GM23338 (cell line): ENCODE data around the gene SCAPER. TPM values are rescaled to one million over a fixed set of nuclear protein-coding genes. Genes with fewer than 3 reads are reported as not detected.
A peak's percentile ranks its signal among the peaks of the same experiment; 100 is the strongest.

Experiments
- ATAC-seq: fragments of 200-7000 bp; cut with Tn5 transposase; 3 replicates; pipeline ENCODE4 v1.9.1; 2020
- DNase-seq: peaks from one replicate; pipeline ENCODE4 v3.0.0-alpha.2; 2015; ENCODE audit warnings: low spot score
- H2AFZ ChIP-seq: fragments of 200-600 bp; sonication (generic); 2 replicates; pipeline ENCODE4 v1.8.0; 2016; ENCODE audit warnings: antibody characterized with exemption, mild to moderate bottlenecking, moderate library complexity
- H3F3A ChIP-seq: fragments of 200-600 bp; sonication (generic); replicated peaks from 2 replicates; pipeline ENCODE4 v1.8.0; 2017; ENCODE audit warnings: antibody characterized with exemption, mixed run types, low read depth
- H3K27ac ChIP-seq: fragments of 200-600 bp; sonication (generic); 2 replicates; pipeline ENCODE4 v1.6.1; 2016; ENCODE audit warnings: low read depth
- H3K27me3 ChIP-seq: fragments of 200-600 bp; sonication (generic); 2 replicates; pipeline ENCODE4 v1.8.0; 2016; ENCODE audit warnings: mild to moderate bottlenecking, mixed run types, moderate library complexity; ENCODE audit not compliant: insufficient read depth
- H3K36me3 ChIP-seq: fragments of 200-600 bp; sonication (generic); 2 replicates; pipeline ENCODE4 v1.8.0; 2016; ENCODE audit warnings: mild to moderate bottlenecking; ENCODE audit not compliant: insufficient read depth
- H3K4me1 ChIP-seq: fragments of 200-600 bp; sonication (generic); 2 replicates; pipeline ENCODE4 v1.8.0; 2016; ENCODE audit warnings: mild to moderate bottlenecking, moderate library complexity; ENCODE audit not compliant: insufficient read depth
- H3K4me2 ChIP-seq: fragments of 200-600 bp; sonication (generic); 2 replicates; pipeline ENCODE4 v1.7.1; 2017; ENCODE audit warnings: mixed run types
- H3K4me3 ChIP-seq: fragments of 200-600 bp; sonication (generic); 2 replicates; pipeline ENCODE4 v1.6.1; 2016; ENCODE audit warnings: mixed run types
- H3K79me2 ChIP-seq: fragments of 200-600 bp; sonication (generic); replicated peaks from 2 replicates; pipeline ENCODE4 v1.8.0; 2017; ENCODE audit warnings: mild to moderate bottlenecking; ENCODE audit not compliant: insufficient read depth
- H3K9me2 ChIP-seq: fragments of 200-600 bp; sonication (generic); 2 replicates; pipeline ENCODE4 v1.8.0; 2017; ENCODE audit not compliant: insufficient read depth
- H4K20me1 ChIP-seq: fragments of 200-600 bp; sonication (generic); replicated peaks from 2 replicates; pipeline ENCODE4 v1.8.0; 2017; ENCODE audit warnings: mild to moderate bottlenecking; ENCODE audit not compliant: insufficient read depth
- H3K27ac Mint-ChIP-seq: 2 replicates; pipeline ENCODE4 v1.8.0; 2020; ENCODE audit warnings: inconsistent platforms, mild to moderate bottlenecking, moderate library complexity, mixed read lengths
- H3K27me3 Mint-ChIP-seq: 3 replicates; pipeline ENCODE4 v1.8.0; 2022; ENCODE audit warnings: low read depth, mild to moderate bottlenecking, moderate library complexity, mixed read lengths, inconsistent platforms; ENCODE audit not compliant: insufficient read depth, poor library complexity
- H3K36me3 Mint-ChIP-seq: 3 replicates; pipeline ENCODE4 v1.8.0; 2021; ENCODE audit warnings: low read depth, mild to moderate bottlenecking, inconsistent platforms, moderate library complexity, mixed read lengths
- H3K4me1 Mint-ChIP-seq: 3 replicates; pipeline ENCODE4 v1.8.0; 2020; ENCODE audit warnings: mild to moderate bottlenecking, inconsistent platforms, mixed read lengths
- H3K4me3 Mint-ChIP-seq: 3 replicates; pipeline ENCODE4 v1.8.0; 2021; ENCODE audit warnings: moderate library complexity, mild to moderate bottlenecking, inconsistent platforms, mixed read lengths
- H3K9me3 Mint-ChIP-seq: 3 replicates; pipeline ENCODE4 v1.8.0; 2020; ENCODE audit warnings: moderate library complexity, mild to moderate bottlenecking, inconsistent platforms, mixed read lengths
- CREB1 ChIP-seq: fragments of 250-450 bp; sonication (Bioruptor Pico); IDR thresholded peaks from 2 replicates; pipeline ENCODE4 v1.5.0; 2020; ENCODE audit warnings: low read depth, mild to moderate bottlenecking, moderate library complexity
- EZH2 ChIP-seq: fragments of 200-600 bp; sonication (generic); IDR thresholded peaks from one replicate; pipeline ENCODE4 v1.8.0; 2017; ENCODE audit warnings: antibody characterized with exemption, mild to moderate bottlenecking, low read depth; ENCODE audit not compliant: unreplicated experiment
- EZH2phosphoT487 ChIP-seq: fragments of 200-600 bp; sonication (generic); IDR thresholded peaks from one replicate; pipeline ENCODE4 v1.8.1; 2018; ENCODE audit warnings: antibody characterized with exemption; ENCODE audit not compliant: unreplicated experiment
- JUNB ChIP-seq: IDR thresholded peaks from one replicate; pipeline ENCODE4 v1.6.1; 2016; ENCODE audit warnings: antibody characterized with exemption; ENCODE audit not compliant: unreplicated experiment
- NANOG ChIP-seq: IDR thresholded peaks from 2 replicates; pipeline ENCODE4 v1.6.1; 2016; ENCODE audit warnings: antibody characterized with exemption, borderline replicate concordance
- POLR2AphosphoS5 ChIP-seq: IDR thresholded peaks from 2 replicates; pipeline ENCODE4 v1.6.1; 2016; ENCODE audit warnings: antibody characterized with exemption, low read depth
- STAT1 ChIP-seq: IDR thresholded peaks from one replicate; pipeline ENCODE4 v1.6.1; 2016; ENCODE audit warnings: antibody characterized with exemption; ENCODE audit not compliant: unreplicated experiment
- ZNF114 ChIP-seq: fragments of 250-450 bp; sonication (Bioruptor Pico); IDR thresholded peaks from 2 replicates; pipeline ENCODE4 v1.5.0; 2020; ENCODE audit warnings: mild to moderate bottlenecking, moderate library complexity
- ZNF331 ChIP-seq: fragments of 250-450 bp; sonication (Bioruptor Pico); IDR thresholded peaks from 2 replicates; pipeline ENCODE4 v1.5.0; 2020; ENCODE audit warnings: low read depth, mild to moderate bottlenecking, moderate library complexity
- polyA plus RNA-seq: library from polyadenylated mRNA; unstranded; fragments of >200 nt; fragmentation: Nextera tagmentation; extraction: Ambion mirVana; gene quantifications from 2 replicates; pipeline ENCODE4 v1.2.1, GENCODE V29; 2016
- total RNA-seq: library from RNA; depleted of rRNA; stranded (reverse); fragments of >200 nt; shearing (Covaris generic); gene quantifications from 2 replicates; pipeline ENCODE4 v1.2.3, GENCODE V29; 2014
- TF ChIP-seq, protein P1 (sequence below): IDR thresholded peaks from one replicate; pipeline ENCODE4 v1.6.1; 2018; ENCODE audit warnings: antibody characterized with exemption; ENCODE audit not compliant: unreplicated experiment
- TF ChIP-seq, protein P2 (sequence below): IDR thresholded peaks from 2 replicates; pipeline ENCODE4 v1.6.1; 2016; ENCODE audit warnings: antibody characterized with exemption
- TF ChIP-seq, protein P3 (sequence below), 2 experiments: fragments of 200-600 bp in 1 of 2; sonication (generic) in 1 of 2; conservative IDR thresholded peaks; 2 replicates each; pipeline versions ENCODE4 v1.5.1 to v1.6.1; 2016 to 2017; ENCODE audit warnings: antibody characterized with exemption in 2 of 2, low read depth in 2 of 2, mild to moderate bottlenecking in 2 of 2, moderate library complexity in 1 of 2
- TF ChIP-seq, protein P4 (sequence below): fragments of 250-450 bp; sonication (Bioruptor Pico); IDR thresholded peaks from 2 replicates; pipeline ENCODE4 v1.5.0; 2020; ENCODE audit warnings: mild to moderate bottlenecking, moderate library complexity

SCAPER gene
- total and polyA plus RNA-seq, 2 experiments from 2014 or later: 9.1 to 17.6 TPM

DNA sequence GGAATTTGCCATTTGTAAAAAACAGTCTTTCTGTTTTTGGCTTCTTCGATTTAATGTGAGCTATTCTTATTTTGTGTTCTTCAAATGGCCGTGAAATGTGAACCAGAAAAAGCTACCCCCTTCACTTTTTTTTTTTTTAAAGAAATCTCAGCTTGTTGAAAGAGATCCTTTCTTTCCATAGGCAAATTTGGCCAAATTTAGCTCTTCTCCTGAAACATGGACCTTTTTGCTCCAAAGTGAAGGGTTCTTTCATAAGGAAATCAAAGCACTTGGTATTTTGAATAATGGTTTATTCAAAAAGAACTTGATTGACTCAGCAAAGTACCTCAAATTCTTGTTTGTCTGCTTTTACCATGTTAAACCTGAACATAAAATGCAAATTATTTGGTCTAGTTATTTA is 36.5 kb upstream of the SCAPER start:
- no peaks in the 10 kb centered on the region for H3K27me3 ChIP-seq
- peaks cover 27% of the 10 kb centered on the region for H3K79me2 ChIP-seq
- DNase-seq (no peak), ATAC-seq (no peak)
- Mint-ChIP-seq H3K36me3 (peaks cover 65% of the 10 kb centered on the region), H3K4me1 (peaks cover 14% of the 10 kb centered on the region; the same call in 2 of the 3 replicates), H3K4me3 (no peak overlapping the region), H3K27ac (peak overlapping the region; percentile 61; the same call in 1 of the 2 replicates), H3K9me3 (no peaks in the 10 kb centered on the region), H3K27me3 (no peaks in the 10 kb centered on the region)
- TF ChIP-seq POLR2AphosphoS5: no peak
- TF ChIP-seq ZNF114 (CRISPR knock-in tag): no peak
- no peak for TF ChIP-seq EZH2
- TF ChIP-seq, protein P1, sequence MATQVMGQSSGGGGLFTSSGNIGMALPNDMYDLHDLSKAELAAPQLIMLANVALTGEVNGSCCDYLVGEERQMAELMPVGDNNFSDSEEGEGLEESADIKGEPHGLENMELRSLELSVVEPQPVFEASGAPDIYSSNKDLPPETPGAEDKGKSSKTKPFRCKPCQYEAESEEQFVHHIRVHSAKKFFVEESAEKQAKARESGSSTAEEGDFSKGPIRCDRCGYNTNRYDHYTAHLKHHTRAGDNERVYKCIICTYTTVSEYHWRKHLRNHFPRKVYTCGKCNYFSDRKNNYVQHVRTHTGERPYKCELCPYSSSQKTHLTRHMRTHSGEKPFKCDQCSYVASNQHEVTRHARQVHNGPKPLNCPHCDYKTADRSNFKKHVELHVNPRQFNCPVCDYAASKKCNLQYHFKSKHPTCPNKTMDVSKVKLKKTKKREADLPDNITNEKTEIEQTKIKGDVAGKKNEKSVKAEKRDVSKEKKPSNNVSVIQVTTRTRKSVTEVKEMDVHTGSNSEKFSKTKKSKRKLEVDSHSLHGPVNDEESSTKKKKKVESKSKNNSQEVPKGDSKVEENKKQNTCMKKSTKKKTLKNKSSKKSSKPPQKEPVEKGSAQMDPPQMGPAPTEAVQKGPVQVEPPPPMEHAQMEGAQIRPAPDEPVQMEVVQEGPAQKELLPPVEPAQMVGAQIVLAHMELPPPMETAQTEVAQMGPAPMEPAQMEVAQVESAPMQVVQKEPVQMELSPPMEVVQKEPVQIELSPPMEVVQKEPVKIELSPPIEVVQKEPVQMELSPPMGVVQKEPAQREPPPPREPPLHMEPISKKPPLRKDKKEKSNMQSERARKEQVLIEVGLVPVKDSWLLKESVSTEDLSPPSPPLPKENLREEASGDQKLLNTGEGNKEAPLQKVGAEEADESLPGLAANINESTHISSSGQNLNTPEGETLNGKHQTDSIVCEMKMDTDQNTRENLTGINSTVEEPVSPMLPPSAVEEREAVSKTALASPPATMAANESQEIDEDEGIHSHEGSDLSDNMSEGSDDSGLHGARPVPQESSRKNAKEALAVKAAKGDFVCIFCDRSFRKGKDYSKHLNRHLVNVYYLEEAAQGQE: no peak
- no peak for TF ChIP-seq CREB1 (CRISPR knock-in tag)
- TF ChIP-seq NANOG: no peak
- TF ChIP-seq EZH2phosphoT487: no peak
- no peak for TF ChIP-seq STAT1
- no peak for TF ChIP-seq ZNF331
- TF ChIP-seq, protein P2, sequence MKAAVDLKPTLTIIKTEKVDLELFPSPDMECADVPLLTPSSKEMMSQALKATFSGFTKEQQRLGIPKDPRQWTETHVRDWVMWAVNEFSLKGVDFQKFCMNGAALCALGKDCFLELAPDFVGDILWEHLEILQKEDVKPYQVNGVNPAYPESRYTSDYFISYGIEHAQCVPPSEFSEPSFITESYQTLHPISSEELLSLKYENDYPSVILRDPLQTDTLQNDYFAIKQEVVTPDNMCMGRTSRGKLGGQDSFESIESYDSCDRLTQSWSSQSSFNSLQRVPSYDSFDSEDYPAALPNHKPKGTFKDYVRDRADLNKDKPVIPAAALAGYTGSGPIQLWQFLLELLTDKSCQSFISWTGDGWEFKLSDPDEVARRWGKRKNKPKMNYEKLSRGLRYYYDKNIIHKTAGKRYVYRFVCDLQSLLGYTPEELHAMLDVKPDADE: no peak
- TF ChIP-seq, protein P3, sequence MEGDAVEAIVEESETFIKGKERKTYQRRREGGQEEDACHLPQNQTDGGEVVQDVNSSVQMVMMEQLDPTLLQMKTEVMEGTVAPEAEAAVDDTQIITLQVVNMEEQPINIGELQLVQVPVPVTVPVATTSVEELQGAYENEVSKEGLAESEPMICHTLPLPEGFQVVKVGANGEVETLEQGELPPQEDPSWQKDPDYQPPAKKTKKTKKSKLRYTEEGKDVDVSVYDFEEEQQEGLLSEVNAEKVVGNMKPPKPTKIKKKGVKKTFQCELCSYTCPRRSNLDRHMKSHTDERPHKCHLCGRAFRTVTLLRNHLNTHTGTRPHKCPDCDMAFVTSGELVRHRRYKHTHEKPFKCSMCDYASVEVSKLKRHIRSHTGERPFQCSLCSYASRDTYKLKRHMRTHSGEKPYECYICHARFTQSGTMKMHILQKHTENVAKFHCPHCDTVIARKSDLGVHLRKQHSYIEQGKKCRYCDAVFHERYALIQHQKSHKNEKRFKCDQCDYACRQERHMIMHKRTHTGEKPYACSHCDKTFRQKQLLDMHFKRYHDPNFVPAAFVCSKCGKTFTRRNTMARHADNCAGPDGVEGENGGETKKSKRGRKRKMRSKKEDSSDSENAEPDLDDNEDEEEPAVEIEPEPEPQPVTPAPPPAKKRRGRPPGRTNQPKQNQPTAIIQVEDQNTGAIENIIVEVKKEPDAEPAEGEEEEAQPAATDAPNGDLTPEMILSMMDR (conservative IDR thresholded peaks at IDR 0.05; ENCODE audit: low read depth in 2 of 2): no peak
- no peak for TF ChIP-seq JUNB
- TF ChIP-seq, protein P4, sequence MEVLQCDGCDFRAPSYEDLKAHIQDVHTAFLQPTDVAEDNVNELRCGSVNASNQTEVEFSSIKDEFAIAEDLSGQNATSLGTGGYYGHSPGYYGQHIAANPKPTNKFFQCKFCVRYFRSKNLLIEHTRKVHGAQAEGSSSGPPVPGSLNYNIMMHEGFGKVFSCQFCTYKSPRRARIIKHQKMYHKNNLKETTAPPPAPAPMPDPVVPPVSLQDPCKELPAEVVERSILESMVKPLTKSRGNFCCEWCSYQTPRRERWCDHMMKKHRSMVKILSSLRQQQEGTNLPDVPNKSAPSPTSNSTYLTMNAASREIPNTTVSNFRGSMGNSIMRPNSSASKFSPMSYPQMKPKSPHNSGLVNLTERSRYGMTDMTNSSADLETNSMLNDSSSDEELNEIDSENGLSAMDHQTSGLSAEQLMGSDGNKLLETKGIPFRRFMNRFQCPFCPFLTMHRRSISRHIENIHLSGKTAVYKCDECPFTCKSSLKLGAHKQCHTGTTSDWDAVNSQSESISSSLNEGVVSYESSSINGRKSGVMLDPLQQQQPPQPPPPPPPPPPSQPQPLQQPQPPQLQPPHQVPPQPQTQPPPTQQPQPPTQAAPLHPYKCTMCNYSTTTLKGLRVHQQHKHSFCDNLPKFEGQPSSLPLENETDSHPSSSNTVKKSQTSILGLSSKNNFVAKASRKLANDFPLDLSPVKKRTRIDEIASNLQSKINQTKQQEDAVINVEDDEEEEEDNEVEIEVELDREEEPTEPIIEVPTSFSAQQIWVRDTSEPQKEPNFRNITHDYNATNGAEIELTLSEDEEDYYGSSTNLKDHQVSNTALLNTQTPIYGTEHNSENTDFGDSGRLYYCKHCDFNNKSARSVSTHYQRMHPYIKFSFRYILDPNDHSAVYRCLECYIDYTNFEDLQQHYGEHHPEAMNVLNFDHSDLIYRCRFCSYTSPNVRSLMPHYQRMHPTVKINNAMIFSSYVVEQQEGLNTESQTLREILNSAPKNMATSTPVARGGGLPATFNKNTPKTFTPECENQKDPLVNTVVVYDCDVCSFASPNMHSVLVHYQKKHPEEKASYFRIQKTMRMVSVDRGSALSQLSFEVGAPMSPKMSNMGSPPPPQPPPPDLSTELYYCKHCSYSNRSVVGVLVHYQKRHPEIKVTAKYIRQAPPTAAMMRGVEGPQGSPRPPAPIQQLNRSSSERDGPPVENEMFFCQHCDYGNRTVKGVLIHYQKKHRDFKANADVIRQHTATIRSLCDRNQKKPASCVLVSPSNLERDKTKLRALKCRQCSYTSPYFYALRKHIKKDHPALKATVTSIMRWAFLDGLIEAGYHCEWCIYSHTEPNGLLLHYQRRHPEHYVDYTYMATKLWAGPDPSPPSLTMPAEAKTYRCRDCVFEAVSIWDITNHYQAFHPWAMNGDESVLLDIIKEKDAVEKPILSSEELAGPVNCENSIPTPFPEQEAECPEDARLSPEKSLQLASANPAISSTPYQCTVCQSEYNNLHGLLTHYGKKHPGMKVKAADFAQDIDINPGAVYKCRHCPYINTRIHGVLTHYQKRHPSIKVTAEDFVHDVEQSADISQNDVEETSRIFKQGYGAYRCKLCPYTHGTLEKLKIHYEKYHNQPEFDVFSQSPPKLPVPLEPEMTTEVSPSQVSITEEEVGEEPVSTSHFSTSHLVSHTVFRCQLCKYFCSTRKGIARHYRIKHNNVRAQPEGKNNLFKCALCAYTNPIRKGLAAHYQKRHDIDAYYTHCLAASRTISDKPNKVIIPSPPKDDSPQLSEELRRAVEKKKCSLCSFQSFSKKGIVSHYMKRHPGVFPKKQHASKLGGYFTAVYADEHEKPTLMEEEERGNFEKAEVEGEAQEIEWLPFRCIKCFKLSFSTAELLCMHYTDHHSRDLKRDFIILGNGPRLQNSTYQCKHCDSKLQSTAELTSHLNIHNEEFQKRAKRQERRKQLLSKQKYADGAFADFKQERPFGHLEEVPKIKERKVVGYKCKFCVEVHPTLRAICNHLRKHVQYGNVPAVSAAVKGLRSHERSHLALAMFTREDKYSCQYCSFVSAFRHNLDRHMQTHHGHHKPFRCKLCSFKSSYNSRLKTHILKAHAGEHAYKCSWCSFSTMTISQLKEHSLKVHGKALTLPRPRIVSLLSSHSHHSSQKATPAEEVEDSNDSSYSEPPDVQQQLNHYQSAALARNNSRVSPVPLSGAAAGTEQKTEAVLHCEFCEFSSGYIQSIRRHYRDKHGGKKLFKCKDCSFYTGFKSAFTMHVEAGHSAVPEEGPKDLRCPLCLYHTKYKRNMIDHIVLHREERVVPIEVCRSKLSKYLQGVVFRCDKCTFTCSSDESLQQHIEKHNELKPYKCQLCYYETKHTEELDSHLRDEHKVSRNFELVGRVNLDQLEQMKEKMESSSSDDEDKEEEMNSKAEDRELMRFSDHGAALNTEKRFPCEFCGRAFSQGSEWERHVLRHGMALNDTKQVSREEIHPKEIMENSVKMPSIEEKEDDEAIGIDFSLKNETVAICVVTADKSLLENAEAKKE: no peak
- H3K36me3 ChIP-seq: peaks cover 26% of the 10 kb centered on the region; the same call in 1 of the 2 replicates
- H3K4me1 ChIP-seq: peaks cover 17% of the 10 kb centered on the region
- H3K4me2 ChIP-seq: peak overlapping the region; percentile 16; the same call in 1 of the 2 replicates
- no peaks in the 10 kb centered on the region for H3K9me2 ChIP-seq
- H2AFZ ChIP-seq: no peak overlapping the region
- no peaks in the 10 kb centered on the region for H3F3A ChIP-seq
- H3K4me3 ChIP-seq: no peak overlapping the region
- peaks cover 7% of the 10 kb centered on the region; the same call in 1 of the 2 replicates for H4K20me1 ChIP-seq
- H3K27ac ChIP-seq: peak overlapping the region; percentile 40; the same call in 1 of the 2 replicates
